Stomach (tissue), 9 donors: ENCODE data around the gene SCNM1. TPM values are rescaled to one million over a fixed set of nuclear protein-coding genes. Genes with fewer than 3 reads are reported as not detected.
"Not testable (repeated sequence)": the region's sequence is repeated elsewhere in the genome, so short reads cannot be mapped to it uniquely, and the experiment has no call there.

Experiments used
- DNase-seq, 2 donors: peaks; one replicate each; pipeline versions ENCODE4 v3.0.0 to v3.0.0-alpha.2; 2013 to 2019
- H3K27ac ChIP-seq, 5 donors: fragments of 200-600 bp in 4 of 5; sonication (generic) in 4 of 5; one replicate each; pipeline ENCODE4 v1.5.1; 2013 to 2019; ENCODE audit warnings: mild to moderate bottlenecking in 1 of 5, moderate library complexity in 1 of 5
- H3K27me3 ChIP-seq, 3 donors: fragments of 200-600 bp; sonication (generic); one replicate each; pipeline ENCODE4 v1.5.1; 2017 to 2019; ENCODE audit warnings: mixed run types in 1 of 3
- H3K36me3 ChIP-seq, 4 donors: fragments of 200-600 bp; sonication (generic); 1 replicate in 3 of 4; 2 replicates in 1 of 4; pipeline ENCODE4 v1.5.1; 2016 to 2019
- H3K4me1 ChIP-seq, 4 donors: fragments of 200-600 bp; sonication (generic); one replicate each; pipeline ENCODE4 v1.5.1; 2016 to 2019
- H3K4me3 ChIP-seq, 4 donors: fragments of 200-600 bp; sonication (generic) in 3 of 4; one replicate each; pipeline ENCODE4 v1.5.1; 2016 to 2019; ENCODE audit warnings: mild to moderate bottlenecking in 1 of 4
- H3K9me3 ChIP-seq, 4 donors: fragments of 200-600 bp; sonication (generic); one replicate each; pipeline ENCODE4 v1.5.1; 2016 to 2019
- CTCF ChIP-seq, 7 experiments: fragments of 450-650 bp in 4 of 7; fragments of 200-600 bp in 3 of 7; sonication (generic) in 3 of 7; IDR thresholded peaks; one replicate each; pipeline ENCODE4 v1.5.1; 2016 to 2019; ENCODE audit warnings: antibody characterized with exemption in 7 of 7, control low read depth in 2 of 7, mild to moderate bottlenecking in 1 of 7
- EP300 ChIP-seq: sonication (generic); formaldehyde crosslinking; IDR thresholded peaks from one replicate; pipeline ENCODE4 v1.6.1; 2017; ENCODE audit warnings: antibody characterized with exemption
- POLR2A ChIP-seq, 4 donors: fragments of 450-650 bp; IDR thresholded peaks; one replicate each; pipeline ENCODE4 v1.6.1; 2016; ENCODE audit warnings: antibody characterized with exemption in 4 of 4, control low read depth in 2 of 4, mild to moderate bottlenecking in 1 of 4, moderate library complexity in 1 of 4
- POLR2AphosphoS5 ChIP-seq, 3 donors: sonication (generic); formaldehyde crosslinking; IDR thresholded peaks; one replicate each; pipeline ENCODE4 v1.6.1; 2016; ENCODE audit warnings: antibody characterized with exemption in 3 of 3
- WGBS, 5 donors: extraction: QIAGEN DNeasy Blood & Tissue Kit in 3 of 5; methylation state at CpG; one replicate each; pipeline versions ENCODE4 v1.1.5 to v1.1.7; 2013 to 2018; 5-methylcytosine and 5-hydroxymethylcytosine counted together
- intact Hi-C: fragments of 100-400 bp; cut with DNase I; formaldehyde crosslinking; loops from one replicate; pipeline ENCODE4 v1.15.1; 2023; ENCODE audit warnings: low total_unique reads
- polyA plus RNA-seq, 3 donors: library from polyadenylated mRNA; stranded (reverse); fragments of 200-250 nt; gene quantifications; one replicate each; pipeline ENCODE4 v1.2.3, GENCODE V29; 2013
- total RNA-seq, 5 donors: library from RNA; depleted of rRNA; stranded (reverse); fragments of >200 nt; gene quantifications; one replicate each; pipeline versions ENCODE4 v1.1.0 to v1.2.3, GENCODE V29; 2014 to 2016
- donor health status: healthy with polysubstance abuse.
- donor health status: Bipolar disorder and iron deficiency.
- donor health status: healthy.

SCNM1 gene
- total and polyA plus RNA-seq, 8 donors = 4.5 to 66.3 (median 26.3) TPM

GRCh38 chr1:151194894-151195594, 29.1 kb downstream of the SCNM1 start:
- intact Hi-C loops, H3K36me3 ChIP-seq, H3K27me3 ChIP-seq, H3K9me3 ChIP-seq: not testable (repeated sequence)
- peak; percentile 90 to 93 for DNase-seq
- H3K27ac ChIP-seq = peak overlapping the region; percentile 75 to 94 (median 92)
- H3K4me3 ChIP-seq = peak overlapping the region in 2 of 4 donors; percentile 10 to 21
- WGBS, 5 donors = 40 to 56% (median 53%) methylated on average over 17 of the region's 17 CpGs
- H3K4me1 ChIP-seq = peaks cover 19 to 43% (median 29%) of the 10 kb centered on the region in 4 donors
- TF ChIP-seq POLR2AphosphoS5 (IDR thresholded peaks at IDR 0.05) = peak; percentile 16 to 84 (median 64)

- H3K27me3 ChIP-seq = no peaks in the 10 kb centered on the region
- peak overlapping the region; percentile 70 to 94 (median 92) for H3K27ac ChIP-seq
- TF ChIP-seq POLR2AphosphoS5 (IDR thresholded peaks at IDR 0.05) (peak in 1 of 3 donors; percentile 64), POLR2A (IDR thresholded peaks at IDR 0.05) (no peak), CTCF (IDR thresholded peaks at IDR 0.05) (peak in 5 of 7 experiments; percentile 25 to 55 (median 35))
- WGBS, 5 donors = 29 to 39% (median 34%) methylated on average over 14 of the region's 14 CpGs
- H3K4me1 ChIP-seq = peaks cover 24 to 50% (median 36%) of the 10 kb centered on the region in 4 donors
- no peaks in the 10 kb centered on the region for H3K9me3 ChIP-seq
- H3K4me3 ChIP-seq = peak overlapping the region in 1 of 4 donors; percentile 18
- H3K36me3 ChIP-seq = no peaks in the 10 kb centered on the region
- intact Hi-C loops = no loop called here
- DNase-seq = peak; percentile 71 to 90
Observed at GRCh38 chr1:151196292-151196800, 30.4 kb downstream of the SCNM1 start.

GRCh38 chr1:151197863-151198253, 31.9 kb downstream of the SCNM1 start:
- Histone ChIP-seq H3K27me3 (no peaks in the 10 kb centered on the region), H3K4me1 (peaks cover 32 to 65% (median 50%) of the 10 kb centered on the region in 4 donors), H3K4me3 (peak overlapping the region; percentile 73 to 91 (median 74)), H3K36me3 (peaks cover 5 to 8% (median 7%) of the 10 kb centered on the region in 4 donors), H3K9me3 (no peaks in the 10 kb centered on the region), H3K27ac (peak overlapping the region; percentile 78 to 94 (median 93))
- TF ChIP-seq POLR2A (IDR thresholded peaks at IDR 0.05) (no peak), EP300 (no peak), CTCF (IDR thresholded peaks at IDR 0.05) (no peak), POLR2AphosphoS5 (IDR thresholded peaks at IDR 0.05) (no peak)
- WGBS, 5 donors = 4 to 9% (median 5%) methylated on average over 10 of the region's 10 CpGs
- DNase-seq = peak in 1 of 2 donors; percentile 50
- intact Hi-C loops = no loop called here

- intact Hi-C loops = no loop called here
- Histone ChIP-seq H3K36me3 (peaks cover 8 to 14% (median 13%) of the 10 kb centered on the region in 4 donors), H3K4me3 (peak within 1 kb of the TSS; percentile 73 to 91 (median 74)), H3K27ac (peak within 1 kb of the TSS; percentile 78 to 94 (median 93)), H3K4me1 (peaks cover 32 to 69% (median 52%) of the 10 kb centered on the region in 4 donors), H3K9me3 (no peaks in the 10 kb centered on the region), H3K27me3 (no peaks in the 10 kb centered on the region)
- peak; percentile 99 for DNase-seq
- WGBS, 5 donors = 0 to 1% (median 0%) methylated on average over 51 to 60 of the region's 60 CpGs
- TF ChIP-seq EP300 (no peak), CTCF (IDR thresholded peaks at IDR 0.05) (peak in 1 of 7 experiments; percentile 19), POLR2A (IDR thresholded peaks at IDR 0.05) (peak in 2 of 4 donors; percentile 73 to 82), POLR2AphosphoS5 (IDR thresholded peaks at IDR 0.05) (peak; percentile 89 to 94 (median 91))
Observed at GRCh38 chr1:151198254-151199127, 32.5 kb downstream of the SCNM1 start, which contains the start of gene PIP5K1A. TSS of gene PIP5K1A (plus strand) at chr1:151198552. CDS start at chr1:151198997, 445 bp downstream.
